HG03280 (cell line): ENCODE results near the gene KRT13.
"Not testable (repeated sequence)": the region's sequence is repeated elsewhere in the genome, so short reads cannot be mapped to it uniquely, and the experiment has no call there.

Experiments
- ATAC-seq: cut with Tn5 transposase; IDR thresholded peaks from one replicate; pipeline ENCODE4 v1.9.1; 2021; ENCODE audit warnings: mild to moderate bottlenecking, moderate library complexity; ENCODE audit not compliant: unreplicated experiment

KRT13 gene

DNA sequence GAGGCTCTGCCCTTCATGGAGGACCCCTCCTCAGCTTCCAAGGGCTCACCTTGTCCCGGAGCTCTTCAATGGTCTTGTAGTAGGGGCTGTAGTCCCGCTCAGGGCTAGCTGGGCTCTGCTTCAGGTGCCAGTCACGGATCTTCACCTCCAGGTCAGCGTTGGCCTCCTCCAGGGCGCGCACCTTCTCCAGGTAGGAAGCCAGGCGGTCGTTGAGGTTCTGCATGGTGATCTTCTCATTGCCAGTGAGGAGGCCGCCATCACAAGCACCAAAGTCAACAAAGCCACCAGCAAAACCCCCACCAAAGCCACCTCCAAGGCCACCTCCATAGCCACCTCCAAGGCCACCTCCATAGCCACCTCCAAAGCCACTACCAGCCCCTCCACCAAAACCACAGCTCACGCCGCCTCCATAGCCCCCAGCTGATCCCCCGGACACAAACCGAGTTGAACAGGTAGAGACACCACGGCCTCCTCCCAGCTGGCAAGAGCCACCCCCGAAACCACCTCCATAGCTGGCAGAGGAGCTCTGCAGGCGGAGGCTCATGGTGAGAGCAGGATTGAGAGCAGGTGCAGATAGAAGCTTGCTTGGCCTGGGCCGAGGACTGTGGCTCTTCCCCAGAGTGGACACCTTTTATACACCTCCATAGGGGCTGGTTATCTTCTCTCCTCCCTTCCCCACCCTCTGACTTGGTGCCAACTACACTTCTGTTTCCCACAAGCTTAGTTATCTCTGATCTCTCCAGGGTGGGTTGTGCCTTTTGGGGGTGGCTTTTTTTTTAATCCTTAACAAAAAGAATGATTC, at the start of gene KRT13:
TSS of gene KRT13 (minus strand) at position 606 of the 802 bp plus-strand sequence. CDS start at position 544, 62 bp downstream.
- no peak for ATAC-seq

DNA sequence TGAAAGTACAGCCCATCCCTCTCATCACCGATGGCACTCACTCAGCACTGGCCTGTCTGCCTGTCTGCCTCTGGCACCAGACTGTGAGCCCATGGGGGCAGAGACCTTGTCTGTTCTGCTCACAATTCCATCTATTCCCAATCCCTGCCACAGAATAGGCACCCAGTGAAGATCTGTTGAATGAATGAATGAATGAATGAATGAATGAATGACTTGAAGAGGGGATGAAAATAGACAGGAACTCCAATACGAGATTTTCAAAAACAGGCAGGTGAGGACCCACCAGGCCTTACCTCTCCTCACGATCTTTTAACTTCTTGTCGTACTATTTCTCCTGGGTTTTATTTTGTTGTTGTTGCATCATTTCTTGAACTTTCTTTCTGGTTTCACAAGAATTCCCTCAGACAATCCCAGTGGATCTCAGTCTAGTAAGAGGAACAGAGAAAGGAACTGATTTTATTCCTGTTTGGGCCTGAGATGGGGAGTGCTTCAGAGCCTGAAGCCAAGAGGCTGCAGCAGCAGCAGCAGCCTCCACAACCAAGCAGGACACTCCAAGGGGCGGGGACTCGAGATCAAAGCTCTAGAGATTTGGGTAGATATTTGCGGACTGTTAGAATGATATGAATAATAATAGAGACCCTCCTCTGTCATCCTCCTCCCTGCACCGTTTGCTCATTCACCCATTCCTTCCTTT, 48.7 kb upstream of the KRT13 start:
- ATAC-seq, result no peak

DNA sequence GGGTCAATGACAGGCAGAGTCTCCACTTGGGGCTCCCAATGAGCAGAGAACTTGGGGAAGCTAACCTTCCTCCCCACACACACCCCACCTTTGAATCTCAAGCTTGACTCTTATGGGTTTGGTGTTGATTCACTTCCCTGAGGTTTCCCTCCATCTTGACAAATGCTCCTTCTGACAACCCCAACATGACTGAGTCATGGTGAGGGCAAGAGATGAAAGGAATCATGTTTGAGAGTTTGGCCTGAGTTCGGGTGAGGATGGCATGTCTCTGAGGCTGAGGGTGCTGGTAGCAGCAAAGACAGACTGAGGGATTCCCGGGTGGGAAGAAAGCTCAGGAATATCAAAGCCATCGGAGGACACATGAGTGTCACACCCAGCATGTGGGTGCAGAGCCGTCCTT, 47.8 kb upstream of the KRT13 start:
- ATAC-seq, result no peak

DNA sequence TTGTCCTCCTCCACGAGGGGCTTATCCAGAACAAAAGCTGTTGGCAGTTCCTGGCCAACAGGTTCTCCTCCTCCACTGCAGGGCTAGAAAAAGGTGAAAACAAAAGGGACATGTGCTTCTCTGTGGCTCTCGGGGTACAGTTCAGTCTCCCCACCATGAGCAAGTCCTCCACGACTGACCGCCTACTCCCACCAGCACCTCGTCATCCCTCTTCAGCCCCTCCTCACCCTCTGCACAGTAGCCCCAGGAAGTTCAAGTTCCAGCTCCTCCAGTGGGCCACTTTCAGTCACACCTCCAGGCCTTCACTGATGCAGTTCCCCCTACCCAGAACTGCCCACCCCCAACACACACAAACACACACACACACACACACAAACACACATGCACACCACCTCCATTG, 47.0 kb upstream of the KRT13 start:
- ATAC-seq, result no peak

DNA sequence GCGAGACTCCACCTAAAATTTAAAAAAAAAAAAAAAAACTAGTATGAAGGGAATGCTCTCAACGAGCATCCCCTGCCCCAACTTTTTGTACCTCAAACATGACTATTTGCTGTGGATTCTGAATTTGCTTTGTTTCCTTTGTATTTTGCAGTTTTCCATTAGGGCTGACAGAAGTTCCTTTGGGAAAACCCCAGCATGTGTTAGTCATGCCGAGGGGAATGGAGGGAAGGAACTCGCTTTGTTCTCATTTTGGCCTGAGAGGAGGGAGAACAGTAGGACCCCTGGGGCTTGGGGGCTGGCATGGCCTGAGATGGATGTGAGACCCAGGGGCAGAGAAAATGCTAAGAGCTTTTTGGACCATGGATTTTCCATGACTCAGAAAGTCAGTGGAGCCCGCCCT, 46.0 kb upstream of the KRT13 start:
- ATAC-seq, result no peak

DNA sequence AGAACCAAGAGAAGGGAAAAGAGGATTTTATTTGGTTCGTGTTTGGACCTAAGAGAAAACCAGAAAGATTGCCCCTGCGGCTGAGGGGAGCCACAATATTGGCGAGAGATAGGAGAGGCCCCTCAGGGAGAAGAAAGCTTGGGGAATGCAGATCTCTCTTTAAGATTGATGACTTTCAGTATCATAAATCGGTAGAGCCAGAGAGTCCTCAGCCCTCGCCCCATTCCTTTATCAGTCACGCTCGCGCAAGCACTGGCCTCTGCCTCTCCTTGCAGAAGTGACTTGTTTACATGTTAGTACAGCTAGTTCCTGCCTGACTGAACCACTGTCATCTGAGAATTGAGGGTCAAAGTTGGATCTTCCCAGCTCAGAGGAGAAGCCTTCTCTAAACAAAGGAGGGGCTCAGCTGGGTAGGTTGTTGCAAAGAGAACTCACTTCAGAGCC, 44.2 kb upstream of the KRT13 start:
- no peak for ATAC-seq

DNA sequence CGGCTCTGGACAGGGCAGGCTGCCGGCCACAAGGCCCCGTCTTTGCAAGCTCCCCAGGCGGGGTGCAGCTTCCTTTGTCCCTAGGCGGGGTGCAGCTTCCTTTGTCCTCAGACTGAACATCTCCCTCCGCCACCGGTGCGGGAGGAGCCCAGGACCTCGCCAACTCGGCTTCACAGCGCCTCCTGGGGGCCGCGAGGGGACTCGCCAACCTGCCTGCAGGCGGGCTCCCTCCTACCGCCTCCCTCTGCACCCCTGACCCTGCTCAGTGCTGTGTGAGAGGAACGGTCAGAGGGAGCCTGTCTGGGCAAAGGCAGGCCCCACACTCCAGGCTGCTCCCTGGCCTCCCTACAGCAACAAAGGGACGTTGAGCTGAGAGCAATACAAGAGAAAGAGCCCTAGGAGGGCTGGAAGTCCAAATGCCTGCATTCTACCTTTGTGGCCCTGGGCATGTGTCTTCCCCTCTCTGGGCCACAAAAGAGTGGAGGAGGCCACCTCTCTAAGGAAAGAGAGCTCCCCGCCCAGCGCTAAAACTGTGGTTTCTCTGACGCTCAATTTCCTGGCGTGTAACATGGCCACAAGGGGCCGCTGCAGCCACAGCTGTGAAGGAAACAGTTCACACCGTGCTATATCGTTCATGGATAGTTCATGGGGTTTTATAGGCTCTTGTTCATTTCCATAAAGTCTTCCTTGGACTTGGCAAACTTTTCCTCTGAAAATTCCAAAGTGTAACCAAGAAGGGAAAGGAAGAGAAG, 43.6 kb upstream of the KRT13 start:
- ATAC-seq, result no peak

- ATAC-seq, result no peak
These were observed 42.8 kb upstream of the KRT13 start for GRCh38 chr17:41547921-41548843.

DNA sequence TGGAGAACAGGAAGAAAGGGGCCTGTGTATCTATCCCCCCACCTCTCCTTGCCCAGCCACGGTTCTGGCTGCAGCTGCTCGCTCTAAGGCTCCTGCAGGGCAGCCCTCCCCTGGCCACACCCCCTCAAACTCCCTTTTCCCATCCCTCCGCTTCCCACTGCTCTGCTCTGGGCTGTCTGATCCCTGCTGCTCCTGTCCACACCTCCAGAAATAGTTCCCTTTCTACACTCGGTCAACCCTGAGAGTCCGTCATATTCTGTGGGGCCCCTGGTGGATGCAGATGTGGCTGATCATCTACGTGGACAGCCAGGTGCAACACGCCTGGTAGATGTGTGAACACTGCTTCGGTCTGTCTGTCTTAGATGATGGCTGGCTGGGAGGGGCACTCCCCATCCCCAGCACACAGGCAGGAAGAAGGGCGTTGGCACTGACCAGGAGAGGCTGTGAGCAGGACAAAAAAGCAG, 42.0 kb upstream of the KRT13 start:
- no peak for ATAC-seq

DNA sequence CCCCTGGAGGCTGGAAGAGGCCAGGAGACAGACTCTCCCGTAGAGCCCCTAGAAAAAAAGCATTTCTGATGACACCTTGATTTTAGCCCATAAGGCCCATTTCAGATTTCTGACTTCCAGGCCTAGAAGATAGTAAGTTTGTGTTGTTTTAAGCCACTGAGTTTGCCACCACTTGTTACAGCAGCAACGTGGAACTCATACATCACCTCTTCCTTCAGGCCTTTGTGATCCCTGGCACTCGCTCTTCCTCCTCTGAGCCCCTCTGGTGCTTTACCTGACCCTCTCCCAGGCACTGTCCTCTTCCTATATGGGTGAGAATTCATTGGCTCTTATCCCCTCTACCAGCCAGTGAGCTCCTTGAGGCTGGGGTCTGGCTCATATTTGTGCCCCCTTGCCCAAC, 41.4 kb upstream of the KRT13 start:
- ATAC-seq, result no peak

GRCh38 chr17:41545829-41546410, 40.5 kb upstream of the KRT13 start:
- no peak for ATAC-seq

DNA sequence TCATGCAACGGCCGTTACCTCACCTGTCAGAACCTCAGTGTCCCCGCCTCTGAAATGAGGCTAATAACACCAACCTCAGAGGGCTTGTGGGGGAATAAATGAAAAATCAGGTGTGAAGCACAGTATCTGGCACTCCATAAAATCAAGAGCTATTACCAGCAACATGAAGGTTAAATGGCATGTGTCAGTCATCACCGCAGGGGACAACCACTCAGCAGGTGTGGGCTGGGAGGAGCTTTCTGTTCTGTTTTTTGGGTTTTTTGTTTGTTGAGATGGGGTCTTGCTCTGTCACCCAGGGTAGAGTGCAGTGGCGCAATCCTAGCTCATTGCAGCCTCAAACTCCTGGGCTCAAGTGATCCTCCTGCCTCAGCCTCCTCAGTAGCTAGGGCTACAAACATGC, 39.5 kb upstream of the KRT13 start:
- ATAC-seq, result no peak

DNA sequence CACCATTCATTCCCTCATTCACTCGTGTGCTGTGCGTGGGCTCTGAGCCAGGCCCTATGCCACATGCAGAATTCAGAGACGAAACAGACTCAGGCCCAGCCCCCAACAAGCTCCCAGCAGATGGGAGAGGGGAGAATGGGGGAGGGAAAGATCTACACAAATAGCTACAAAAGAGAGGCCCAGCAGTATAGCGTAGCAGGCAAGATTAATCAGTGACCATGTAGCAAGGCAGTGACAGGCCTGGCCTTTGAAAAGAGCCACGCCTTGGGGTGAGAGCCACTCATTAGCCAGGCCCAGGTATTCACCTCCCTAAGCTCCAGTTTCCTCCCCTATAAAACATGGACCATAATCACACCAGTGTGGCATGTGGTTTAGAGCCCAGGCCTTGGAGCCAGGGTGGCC, 39.1 kb upstream of the KRT13 start:
- no peak for ATAC-seq

DNA sequence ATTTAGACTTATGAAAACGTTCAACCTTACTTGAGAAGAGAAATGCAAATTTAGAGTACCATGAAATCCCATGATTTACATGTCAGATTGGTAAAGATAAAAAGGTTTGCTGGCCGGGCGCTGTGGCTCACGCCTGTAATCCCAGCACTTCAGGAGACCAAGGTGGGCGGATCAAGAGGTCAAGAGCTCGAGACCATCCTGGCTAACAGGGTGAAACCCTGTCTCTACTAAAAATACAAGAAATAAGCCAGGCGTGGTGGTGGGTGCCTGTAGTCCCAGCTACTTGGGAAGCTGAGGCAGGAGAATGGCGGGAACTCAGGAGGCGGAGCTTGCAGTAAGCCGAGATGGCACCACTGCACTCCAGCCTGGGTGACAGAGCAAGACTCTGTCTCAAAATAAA, 37.4 kb upstream of the KRT13 start:
- not testable (repeated sequence) for ATAC-seq

- ATAC-seq, result no peak
These were observed 36.9 kb upstream of the KRT13 start for GRCh38 chr17:41542357-41542756.

- no peak for ATAC-seq
These were observed 35.7 kb upstream of the KRT13 start for GRCh38 chr17:41540921-41541625.

GRCh38 chr17:41539979-41540701, 34.7 kb upstream of the KRT13 start:
- no peak for ATAC-seq

GRCh38 chr17:41539071-41539492, 33.7 kb upstream of the KRT13 start:
- ATAC-seq, result no peak

DNA sequence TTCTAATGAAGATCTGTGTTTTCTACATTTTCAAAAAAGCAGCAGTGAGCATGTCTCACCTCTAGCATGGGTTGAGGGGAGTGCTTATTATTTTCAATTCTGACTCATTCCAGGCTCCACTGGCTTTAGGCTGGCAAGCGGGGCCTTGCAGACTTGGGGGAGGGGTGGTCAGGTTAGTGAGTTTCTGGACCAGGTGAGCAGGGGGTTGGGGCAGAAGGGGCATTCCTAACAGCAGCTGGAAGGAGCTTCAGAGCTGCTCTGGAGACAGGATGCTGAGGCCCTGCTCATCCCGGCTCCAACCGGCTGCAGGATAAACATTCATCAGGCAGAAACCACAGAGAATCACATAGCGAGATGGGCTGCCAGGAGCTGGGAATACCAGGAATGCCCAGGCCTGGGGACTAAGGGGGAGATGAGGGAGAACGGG, 33.2 kb upstream of the KRT13 start:
- ATAC-seq, result no peak
